Mammary epithelial cell (primary cell): ENCODE data around the gene SHISAL2A.

Source experiments
- CTCF ChIP-seq, 2 donors: IDR thresholded peaks in 1 of 2; conservative IDR thresholded peaks in 1 of 2; 2 replicates each; pipeline ENCODE4 v1.5.1; 2011 to 2012; ENCODE audit warnings: inconsistent platforms in 2 of 2, low read length in 2 of 2, mild to moderate bottlenecking in 2 of 2, control low read depth in 1 of 2, low read depth in 1 of 2; ENCODE audit not compliant: insufficient read depth in 1 of 2; ENCODE audit errors: extremely low read depth in 1 of 2
- EZH2 ChIP-seq: IDR thresholded peaks from 2 replicates; pipeline ENCODE4 v1.6.1; 2012; ENCODE audit warnings: low read length, inconsistent platforms, borderline replicate concordance

- TF ChIP-seq CTCF (conservative IDR thresholded peaks at IDR 0.05 in 1 of 2, IDR thresholded peaks at IDR 0.05 in 1 of 2; ENCODE audit: extremely low read depth in 1 of 2, insufficient read depth in 1 of 2, low read depth in 1 of 2, low read length in 2 of 2) (no peak), EZH2 (no peak)
Observed at GRCh38 chr1:52695627-52696026, 62.7 kb downstream of the SHISAL2A start.
